Stimulated activated CD8-positive, alpha-beta memory T cell treated with anti-CD3 and anti-CD28 coated beads, Interleukin-15, amount 100 ng/mL, for 24 hours (primary cell): ENCODE data around the gene DOCK9.
"Not testable (repeated sequence)": the region's sequence is repeated elsewhere in the genome, so short reads cannot be mapped to it uniquely, and the experiment has no call there.

Experiments used
- DNase-seq: peaks from one replicate; pipeline ENCODE4 v3.0.0-alpha.2; 2020; ENCODE audit warnings: low read depth

Gene DOCK9

DNA sequence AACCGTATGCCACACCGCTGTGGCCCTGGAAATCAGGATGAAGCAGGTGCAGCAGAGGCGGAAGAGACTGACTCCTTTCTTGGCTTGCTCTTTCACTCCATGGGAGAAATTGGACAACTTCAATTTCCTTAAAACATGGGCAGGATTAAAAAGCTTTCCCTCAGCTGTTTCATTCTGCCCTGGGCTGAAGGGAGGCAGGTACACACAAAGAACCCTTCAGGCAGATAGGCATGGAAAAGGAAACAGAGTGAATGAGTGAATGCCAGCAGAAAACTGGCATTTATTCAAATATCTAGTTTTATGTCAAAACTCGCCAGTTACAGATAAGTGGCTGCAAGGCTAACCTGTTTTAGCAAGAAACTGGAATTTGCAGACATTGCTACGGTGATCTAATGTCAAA lies 154.4 kb downstream of the DOCK9 start:
- DNase-seq: no peak

DNA sequence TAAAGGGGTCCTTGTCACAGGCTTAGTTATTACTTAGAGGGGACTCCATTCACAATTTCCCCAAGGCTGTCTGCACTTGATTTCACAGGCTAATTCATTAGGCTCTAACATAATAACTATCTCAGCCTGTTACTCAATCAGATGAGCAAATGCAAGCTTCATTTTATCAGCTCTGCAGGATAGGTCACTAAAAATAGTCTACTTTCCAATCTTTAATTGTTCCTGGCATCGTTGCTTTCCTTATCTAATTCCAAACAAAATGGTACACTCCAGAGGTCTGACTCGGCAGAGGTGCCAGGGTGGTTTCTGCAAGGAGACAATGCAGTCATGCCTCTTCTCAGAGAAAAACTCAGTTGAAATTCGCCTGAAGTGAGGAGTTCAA lies 155.6 kb downstream of the DOCK9 start:
- DNase-seq: no peak

DNA sequence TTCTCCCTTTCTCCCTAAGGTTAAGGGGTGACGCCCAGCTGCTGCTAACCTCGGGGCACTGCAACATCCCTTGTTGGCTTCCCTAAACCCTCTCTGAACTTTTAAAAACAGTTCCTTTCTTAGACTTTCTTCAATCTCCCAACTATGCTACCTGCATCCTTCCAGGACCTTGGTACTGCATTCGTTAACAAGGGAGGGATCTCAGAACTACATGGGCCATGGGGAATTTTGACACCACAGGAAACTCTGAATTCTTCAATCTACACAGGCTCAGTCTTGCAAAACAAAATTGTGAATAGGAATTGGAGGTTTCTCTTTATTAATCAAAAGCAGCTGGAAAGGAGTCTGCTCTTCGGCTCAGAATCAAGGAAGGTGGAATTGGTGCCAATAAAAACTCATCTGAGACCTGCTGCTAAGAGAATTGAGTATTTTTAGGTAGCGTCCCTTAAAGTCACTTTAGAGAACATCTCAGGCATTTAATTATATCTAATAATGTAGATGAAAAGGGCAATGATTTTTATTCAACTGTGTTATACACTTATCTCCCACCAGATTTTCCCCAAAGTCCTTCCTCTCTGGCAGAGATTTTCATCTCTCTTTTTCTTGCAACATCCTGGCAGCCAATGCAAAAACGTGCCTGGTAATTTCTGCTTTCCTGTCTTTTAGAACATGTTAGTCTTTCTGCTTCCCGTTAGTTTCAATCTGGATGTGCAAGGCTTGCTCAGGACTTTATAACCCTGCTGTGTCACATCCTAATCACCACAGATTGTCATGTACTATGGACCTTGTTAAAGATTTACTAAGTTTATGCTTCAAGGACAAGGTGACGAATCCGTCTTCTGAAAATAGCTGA lies 156.3 kb downstream of the DOCK9 start:
- no peak for DNase-seq

DNA sequence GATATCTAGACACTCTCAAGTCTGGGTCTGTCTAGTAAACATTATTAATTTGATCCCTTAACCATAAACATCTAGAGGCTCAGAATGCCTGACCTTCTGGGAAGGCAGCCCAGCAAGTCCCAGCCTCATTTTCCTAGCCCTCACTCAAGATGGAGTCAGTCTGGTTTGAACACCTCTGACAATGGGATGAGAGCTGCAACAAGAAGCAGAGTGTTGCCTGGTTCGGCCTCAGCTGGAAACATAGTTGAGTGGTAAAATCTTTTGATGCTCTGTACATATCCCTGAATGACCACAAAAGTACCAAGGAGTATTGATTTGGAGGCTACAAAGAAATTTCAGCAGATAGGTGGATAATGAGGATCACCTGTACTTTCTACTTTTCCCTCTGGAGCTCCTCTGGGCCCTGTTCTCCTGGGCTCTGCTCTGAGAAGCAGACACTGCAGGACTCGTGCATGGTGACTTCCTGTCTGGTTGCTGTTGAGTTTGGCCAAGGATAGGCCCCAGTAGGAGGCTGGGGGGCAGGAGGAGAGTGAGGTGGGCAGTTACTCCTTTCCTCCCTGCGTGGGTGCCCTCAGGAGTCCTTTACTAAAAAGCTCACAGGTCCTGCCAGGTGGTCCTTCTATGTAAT lies 157.0 kb downstream of the DOCK9 start:
- no peak for DNase-seq

DNA sequence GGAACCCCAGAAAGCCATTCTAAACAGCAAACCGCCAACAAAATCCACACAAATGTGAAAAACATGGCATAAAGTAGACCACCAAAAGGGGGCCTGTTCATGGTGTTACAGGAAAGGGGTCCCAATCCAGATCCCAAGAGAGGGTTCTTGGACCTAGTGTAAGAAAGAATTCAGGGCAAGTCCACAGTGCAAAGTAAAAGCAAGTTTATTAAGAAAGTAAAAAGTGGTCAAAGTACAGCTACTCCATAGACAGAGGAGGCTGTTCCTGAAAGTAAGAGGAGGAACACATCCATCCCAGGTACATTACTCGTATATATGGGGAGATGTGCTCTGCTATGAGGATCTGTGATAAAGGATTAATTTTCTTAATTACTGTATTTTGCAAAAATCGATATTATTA lies 157.6 kb downstream of the DOCK9 start:
- no peak for DNase-seq

DNA sequence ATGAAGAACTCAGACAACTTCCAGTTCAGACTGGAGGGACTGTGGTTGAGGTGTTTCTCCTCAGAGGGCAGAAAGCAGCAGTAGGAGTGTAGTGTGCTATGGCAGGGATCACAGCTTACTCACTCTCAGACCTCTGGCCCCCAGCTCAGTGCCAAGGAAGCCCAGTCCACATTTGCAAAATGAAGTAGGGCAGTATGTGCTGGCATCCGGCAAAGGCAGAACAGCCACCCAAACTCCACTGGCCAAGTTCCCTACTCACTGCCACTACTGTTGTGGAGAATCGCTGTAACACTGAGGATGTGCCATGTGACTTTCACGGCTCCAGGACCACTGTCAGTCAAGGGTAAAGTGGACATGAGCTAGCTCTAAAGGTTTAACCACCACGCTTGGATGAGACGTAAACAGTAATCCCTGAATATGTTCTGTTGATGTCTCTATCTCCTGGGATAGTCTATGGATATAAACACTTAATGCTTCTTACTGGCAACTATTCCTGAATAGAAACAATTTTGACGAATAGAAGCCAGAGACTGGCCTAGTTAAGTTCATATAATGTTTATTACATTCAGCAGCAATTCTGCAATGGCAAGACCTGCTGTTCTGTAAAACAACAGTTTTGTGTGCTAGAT lies 158.4 kb downstream of the DOCK9 start:
- DNase-seq: no peak

DNA sequence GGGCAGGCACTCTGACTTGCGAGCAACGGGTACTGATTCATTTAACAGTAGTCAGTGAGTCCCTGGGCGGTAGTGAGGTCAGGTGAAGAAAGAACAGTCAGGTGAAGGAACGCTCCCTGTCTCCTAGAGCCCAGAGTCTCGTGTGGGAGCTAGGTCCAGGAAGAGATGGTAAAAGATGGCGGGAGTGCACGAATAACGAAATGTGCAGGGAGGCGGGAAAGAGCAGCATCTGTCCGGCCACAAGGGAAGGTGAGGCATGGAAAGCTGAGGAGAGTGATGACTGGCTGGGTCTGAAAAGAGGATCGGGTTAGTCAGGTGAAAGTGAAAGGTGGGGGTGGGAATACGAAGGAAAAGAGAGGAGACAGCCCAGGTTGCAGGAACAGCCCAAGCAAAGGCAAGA lies 161.5 kb downstream of the DOCK9 start:
- DNase-seq: no peak

DNA sequence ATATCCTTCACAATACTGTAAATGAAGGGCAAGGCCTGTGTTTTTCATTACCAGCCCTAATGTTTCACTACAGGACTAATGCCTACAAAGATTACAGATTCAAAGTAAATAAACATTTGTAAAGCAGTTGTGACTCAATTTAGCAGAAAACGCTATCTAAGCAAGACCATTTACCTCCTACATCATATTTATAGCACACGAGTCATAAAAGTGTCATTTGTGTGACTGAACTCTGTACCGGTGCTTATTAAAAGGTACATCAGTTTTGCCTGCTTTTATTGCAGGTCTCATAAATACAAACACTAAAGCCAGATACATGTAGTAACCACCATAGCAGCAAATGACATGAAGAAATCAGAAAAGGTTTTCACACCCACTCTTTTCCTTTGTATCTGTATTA lies 163.9 kb downstream of the DOCK9 start:
- no peak for DNase-seq

DNA sequence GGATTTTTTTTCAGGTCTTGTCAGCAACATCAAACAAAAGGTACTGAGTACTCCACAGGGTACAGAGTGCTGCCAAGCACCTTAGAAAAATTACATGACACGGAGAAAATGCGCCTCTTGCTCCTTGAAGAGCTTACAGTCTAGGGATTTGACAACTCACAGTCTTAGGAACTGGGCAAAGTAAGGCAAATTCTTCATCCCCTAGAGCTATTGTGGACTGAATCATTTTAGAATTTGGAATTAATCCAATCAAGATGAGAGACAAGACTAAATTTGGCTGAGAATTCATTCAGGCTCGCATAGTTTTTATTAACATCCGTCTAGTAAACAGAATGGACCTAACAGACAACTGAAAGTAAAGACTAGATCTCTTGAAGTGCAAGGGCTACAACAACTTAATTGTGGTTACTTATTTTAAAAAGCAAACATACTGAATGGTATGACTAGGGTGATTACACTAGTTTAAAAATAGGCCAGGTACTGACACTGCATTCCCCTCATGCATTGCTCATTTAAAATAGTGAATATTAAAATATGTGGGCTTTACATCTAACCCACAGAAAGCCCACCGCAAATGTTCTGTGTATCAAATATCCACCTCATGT lies 165.6 kb downstream of the DOCK9 start:
- not testable (repeated sequence) for DNase-seq

DNA sequence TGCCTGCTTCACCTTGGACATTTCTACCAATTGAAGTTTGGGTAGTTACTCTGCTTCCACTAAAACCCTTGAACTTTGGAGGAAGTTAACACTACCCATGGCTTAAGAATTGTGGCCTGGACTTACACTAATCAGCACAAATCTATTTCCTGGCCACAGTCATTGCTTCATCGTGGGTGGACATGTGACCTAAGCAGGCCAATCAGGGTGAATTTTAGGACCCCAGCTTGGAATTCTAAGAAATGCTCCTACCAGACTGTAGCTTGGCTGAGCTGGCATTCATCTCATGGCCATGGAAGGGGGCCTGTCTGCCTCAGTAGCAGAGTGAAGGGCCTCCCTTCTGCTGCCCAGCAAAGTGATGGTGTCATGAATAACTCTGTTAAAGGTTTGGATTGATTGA lies 167.1 kb downstream of the DOCK9 start:
- no peak for DNase-seq

DNA sequence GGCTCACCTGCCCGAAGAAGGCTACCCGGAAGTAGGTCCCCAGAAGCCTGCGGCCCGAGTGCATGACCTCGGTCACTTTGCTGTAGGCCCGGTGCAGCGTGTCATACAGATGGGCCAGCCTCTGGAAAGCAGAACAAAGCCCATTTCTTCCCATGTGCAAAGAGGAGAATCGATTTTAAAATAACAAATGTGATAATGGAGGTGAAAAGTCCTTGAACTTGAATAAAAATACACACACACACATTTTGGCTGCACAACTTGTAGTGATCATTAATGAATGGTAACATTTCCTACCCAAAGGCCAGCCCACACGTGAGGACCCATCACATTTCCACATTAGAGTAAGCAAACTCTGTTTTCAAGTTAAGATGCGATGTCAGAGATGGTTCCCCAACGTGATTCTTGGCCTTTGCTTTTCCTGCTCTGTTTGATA lies 168.5 kb downstream of the DOCK9 start:
- DNase-seq: no peak

DNA sequence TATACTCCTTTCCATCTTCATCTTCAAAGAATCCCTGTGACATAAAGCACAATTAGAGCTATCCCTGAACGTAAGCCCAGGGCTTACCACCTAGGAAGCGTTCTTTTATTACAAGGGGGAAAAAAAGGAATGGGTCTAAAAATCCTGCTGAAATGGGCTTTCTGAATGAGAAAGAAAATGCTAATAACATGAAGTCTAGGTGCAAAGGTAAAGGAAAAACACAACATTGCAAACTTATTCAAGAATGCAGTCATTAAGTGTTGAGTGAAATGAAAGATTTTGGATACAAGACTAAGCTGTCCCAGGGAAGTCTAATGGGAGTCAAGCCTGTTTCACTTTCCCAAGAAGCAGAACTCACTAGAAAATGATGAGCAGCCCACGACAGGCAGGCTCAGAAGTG lies 170.1 kb downstream of the DOCK9 start:
- DNase-seq: no peak

DNA sequence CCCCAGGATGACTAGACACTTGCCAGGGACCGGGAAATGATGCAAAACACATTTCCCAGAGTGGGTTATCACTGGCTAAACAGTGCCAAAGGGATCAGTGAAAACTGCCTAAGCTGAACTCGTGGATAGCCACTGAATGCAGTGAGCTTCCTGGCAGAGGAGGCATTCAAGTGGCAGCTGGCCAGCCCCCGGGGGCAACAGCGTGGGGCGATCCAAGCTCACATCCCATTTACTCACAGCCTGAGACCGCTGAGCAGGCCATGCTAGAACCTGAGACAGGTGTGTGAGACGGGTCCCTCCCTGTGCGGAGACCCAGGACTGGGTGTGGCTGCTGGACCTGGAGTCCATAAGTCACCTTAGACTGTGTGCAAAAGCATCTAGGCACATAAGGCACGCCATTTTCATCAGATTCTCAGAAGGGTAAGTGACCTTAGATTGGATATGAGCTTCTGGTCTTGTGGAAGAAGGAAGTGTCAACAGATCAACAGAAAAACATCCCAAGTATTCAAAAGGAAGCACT lies 173.5 kb downstream of the DOCK9 start:
- no peak for DNase-seq

DNA sequence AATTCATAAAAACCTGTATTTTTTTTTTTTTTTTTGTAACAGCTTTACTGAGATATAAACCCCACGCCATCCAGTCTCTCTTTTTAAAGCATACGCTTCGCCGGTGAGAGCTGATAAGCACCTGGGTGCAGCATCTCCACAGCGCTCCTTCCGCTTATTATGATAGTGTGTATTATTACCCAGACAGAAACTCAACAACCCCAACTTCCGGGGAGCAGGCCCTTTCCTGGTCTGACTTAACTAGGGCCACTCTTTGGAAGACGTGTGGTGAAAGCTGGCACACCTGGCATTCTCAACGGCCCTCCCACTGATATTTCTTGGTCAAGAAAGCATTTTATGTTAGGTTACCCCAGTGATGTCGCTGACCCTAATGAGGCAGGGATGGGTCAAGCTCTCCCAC lies 173.9 kb downstream of the DOCK9 start:
- no peak for DNase-seq

DNA sequence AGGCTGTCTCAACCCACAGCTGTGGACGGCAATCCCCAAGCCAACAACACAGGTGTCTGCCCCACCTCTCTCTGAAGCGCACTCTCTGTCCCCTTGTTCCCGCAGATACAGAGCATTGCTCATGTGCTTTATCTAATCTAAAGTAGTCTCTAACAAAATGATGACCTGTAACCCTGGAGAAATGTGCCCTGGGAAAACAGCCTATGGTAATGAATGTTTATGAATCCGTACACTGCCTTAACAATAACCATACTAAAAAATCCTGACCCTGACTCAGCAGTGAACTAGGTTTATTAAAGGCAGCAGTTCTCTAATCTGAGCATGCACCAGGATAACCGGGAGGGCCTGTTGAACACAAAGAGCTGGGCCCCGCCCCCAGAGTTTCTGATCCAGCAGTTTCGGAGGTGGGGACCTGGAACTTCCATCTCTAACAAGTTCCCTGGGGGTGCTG lies 174.7 kb downstream of the DOCK9 start:
- no peak for DNase-seq

DNA sequence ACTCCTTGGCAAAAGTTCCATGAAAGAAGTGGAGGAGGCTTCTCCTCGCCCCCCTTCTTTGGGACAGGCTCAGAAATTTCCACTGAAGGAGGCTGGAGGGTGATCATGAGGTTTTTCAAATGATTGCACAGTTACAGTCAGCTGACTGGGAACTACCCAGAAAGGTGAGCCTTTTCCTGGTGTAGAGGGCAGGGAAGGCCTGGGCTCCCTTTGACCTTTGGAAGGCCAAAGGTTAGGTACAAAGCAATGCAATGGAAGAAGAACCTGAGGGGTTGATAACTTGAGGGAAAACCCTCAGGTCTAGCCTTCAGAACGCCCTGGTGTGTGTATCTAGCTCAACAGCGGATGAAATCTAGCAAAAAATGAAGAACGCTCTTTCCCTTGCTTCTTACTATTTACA lies 175.3 kb downstream of the DOCK9 start:
- DNase-seq: no peak

DNA sequence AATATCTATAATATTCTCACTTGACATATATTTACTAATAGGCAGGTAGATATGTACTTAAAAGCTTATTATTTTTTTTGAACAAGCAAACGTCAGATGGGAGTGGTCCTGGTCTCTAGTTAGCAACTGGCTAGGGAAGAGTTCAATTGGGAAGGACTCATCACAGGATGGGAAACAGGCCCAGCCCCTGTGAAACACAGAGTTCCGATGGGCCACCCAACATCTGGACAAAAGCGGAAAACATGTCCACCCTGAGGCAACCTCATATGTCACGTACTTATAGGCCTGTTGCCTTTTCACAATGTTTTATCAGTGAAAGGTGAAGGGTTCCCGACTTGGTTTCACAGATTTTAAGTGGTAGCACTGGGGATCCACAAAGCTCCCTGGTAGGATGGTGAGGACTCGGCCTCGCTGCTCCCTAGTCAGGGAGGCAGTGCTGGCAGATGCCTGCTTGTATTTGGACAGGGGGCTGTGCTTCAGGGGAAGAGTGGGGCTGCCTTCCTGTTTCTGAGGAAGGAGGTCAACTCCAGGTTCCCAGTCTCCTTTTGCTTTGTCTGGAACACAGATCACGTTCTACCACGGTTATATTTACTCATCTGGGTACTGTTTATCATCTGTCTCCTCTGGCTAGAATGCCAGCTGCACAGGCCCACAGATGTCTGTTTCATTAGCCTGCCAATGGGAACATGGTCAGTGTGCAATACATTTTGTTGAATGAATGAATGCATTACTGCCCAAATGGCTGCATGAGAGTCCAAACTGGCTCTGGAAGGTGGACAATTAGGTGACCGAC lies 176.0 kb downstream of the DOCK9 start:
- DNase-seq: no peak

DNA sequence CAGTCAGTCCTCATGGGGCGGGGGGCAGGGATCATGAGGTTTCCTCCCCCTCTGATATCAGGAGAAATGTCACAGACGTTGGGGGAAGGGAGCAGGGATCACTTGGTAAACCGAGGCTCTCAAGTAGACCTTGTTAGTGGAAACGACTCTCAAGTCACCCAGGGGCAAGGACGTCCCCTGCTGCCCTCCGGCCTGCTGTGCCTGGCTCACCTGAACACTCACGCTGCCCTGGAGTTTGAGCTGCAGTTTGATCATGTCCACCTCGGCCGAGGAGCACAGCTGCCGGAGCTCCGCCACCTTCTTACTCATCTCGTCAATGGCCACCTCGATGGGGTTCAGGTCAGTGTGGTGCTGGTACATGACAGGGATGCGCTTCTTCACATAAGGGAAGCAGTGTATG lies 177.8 kb downstream of the DOCK9 start:
- no peak for DNase-seq

DNA sequence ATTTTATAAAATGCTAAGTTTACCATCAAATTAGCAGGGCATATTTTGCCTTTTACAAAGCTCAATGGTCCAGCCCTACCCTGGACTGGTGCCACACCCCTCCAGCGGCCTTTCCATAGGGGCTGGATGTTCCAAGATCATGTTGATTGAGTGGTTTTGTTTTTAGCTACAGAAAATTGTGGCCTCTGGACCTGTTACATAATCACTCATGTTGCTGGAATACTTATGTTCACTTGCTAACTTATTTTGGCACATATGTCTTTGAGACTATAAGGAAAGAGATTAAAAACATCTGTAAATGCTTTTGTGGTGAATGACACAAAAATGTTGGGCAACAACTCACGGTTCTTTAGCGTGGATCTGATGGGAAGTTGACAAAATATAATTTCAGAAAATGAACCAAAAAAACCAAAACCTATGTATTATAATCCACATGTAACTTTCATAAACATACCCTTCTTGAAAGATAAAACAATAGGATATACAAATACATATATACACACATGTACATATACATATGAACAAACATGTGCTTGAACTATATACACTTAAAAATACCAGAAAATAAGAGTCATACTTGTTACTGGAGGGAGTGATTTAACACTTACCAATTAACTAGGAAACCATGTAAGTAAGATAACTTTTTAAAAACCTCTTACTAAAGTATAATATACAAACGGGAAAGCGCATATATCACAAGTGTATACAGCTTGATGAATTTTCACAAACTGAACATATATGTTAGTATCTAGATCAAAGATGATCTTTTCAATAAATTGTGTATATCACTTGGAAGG lies 178.8 kb downstream of the DOCK9 start:
- DNase-seq: no peak

DNA sequence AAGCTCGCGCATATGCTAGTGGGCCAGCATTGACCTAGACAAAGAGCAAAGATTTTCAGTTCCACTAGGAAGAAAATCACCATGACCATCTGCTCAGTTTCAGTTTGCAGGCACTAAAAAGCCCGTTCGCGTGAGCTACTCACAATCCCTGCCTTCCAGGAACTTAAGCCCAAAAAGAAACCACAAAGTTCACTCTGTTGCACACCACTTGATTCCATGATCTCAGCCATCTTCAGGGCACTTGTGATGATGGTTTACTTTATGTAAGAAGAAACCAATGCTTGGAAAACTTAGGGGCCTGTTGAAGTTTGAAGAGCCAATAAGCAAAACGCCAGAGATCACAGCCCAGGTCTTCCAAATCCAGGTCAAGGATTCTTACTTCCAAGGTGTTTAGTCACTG lies 180.4 kb downstream of the DOCK9 start:
- DNase-seq: no peak

DNA sequence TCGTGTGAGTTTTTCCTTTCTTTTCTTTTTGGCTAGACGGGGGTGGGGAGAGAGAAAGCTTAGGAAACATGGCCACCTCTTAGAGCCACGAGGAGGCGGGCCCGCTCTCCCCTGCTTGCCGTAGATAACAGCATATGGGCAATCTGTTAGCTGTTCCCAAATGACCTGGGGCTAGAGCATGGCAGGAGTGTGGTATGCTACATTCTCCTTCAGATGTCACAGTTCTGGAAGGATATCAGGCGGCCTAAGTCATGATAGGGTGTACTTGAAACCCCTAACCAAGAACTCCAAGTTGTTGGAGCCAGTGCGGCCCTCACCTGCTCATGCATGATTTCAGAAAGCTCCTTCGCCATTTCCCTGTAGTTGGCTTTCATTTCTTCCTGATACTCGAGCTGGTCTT lies 181.1 kb downstream of the DOCK9 start:
- DNase-seq: no peak
